Activated T-helper 1 cell treated with anti-CD3 and anti-CD28 coated beads, Interleukin-12 subunit alpha, Interleukin-12 subunit beta, Interleukin-2, Interleukin-4 antibody, amounts not matched to agents 30 ng/mL and 10 ng/mL and 1 ng/mL, durations not matched to agents 14 hours and 24 hours and 36 hours (primary cell): ENCODE measurements around the gene KL. TPM values are rescaled to one million over a fixed set of nuclear protein-coding genes. Genes with fewer than 3 reads are reported as not detected.

Source experiments
- DNase-seq: peaks from one replicate; pipeline ENCODE4 v3.0.0; 2021; ENCODE audit warnings: low spot score
- H3K27ac Mint-ChIP-seq: one replicate; pipeline ENCODE4 v1.8.0; 2021; ENCODE audit warnings: mild to moderate bottlenecking, mixed read lengths
- H3K27me3 Mint-ChIP-seq: one replicate; pipeline ENCODE4 v1.8.0; 2022; ENCODE audit warnings: mild to moderate bottlenecking, moderate library complexity, mixed read lengths; ENCODE audit not compliant: insufficient read depth
- H3K36me3 Mint-ChIP-seq: one replicate; pipeline ENCODE4 v1.8.0; 2021; ENCODE audit warnings: low read depth, mixed read lengths
- H3K4me1 Mint-ChIP-seq: one replicate; pipeline ENCODE4 v1.8.0; 2021; ENCODE audit warnings: low read depth, mixed read lengths
- H3K4me3 Mint-ChIP-seq: one replicate; pipeline ENCODE4 v1.8.0; 2021; ENCODE audit warnings: mild to moderate bottlenecking, moderate library complexity, mixed read lengths
- H3K9me3 Mint-ChIP-seq: one replicate; pipeline ENCODE4 v1.8.0; 2021; ENCODE audit warnings: mixed read lengths
- intact Hi-C: fragments of 100-400 bp; cut with micrococcal nuclease; formaldehyde crosslinking; loops from one replicate; pipeline ENCODE4 v1.15.1; 2024
- total RNA-seq: library from RNA; stranded (reverse); gene quantifications from 2 replicates; pipeline ENCODE4 v1.2.3, GENCODE V29; 2022

KL gene
- total RNA-seq, 1 donor from 2014 or later, result 0.49 TPM

GRCh38 chr13:33032037-33032625 lies 15.9 kb downstream of the KL start:
- intact Hi-C loops, result loop anchor here (2.0 to 5.0 kb wide), 2 partner anchors 15 to 510 kb away; partner anchors contain the start of gene KL
- no peak for DNase-seq
- Mint-ChIP-seq H3K27ac (no peak overlapping the region), H3K4me3 (no peak overlapping the region), H3K9me3 (no peaks in the 10 kb centered on the region), H3K4me1 (peaks cover 13% of the 10 kb centered on the region), H3K36me3 (peaks cover 2% of the 10 kb centered on the region), H3K27me3 (peaks cover 5% of the 10 kb centered on the region)

DNA sequence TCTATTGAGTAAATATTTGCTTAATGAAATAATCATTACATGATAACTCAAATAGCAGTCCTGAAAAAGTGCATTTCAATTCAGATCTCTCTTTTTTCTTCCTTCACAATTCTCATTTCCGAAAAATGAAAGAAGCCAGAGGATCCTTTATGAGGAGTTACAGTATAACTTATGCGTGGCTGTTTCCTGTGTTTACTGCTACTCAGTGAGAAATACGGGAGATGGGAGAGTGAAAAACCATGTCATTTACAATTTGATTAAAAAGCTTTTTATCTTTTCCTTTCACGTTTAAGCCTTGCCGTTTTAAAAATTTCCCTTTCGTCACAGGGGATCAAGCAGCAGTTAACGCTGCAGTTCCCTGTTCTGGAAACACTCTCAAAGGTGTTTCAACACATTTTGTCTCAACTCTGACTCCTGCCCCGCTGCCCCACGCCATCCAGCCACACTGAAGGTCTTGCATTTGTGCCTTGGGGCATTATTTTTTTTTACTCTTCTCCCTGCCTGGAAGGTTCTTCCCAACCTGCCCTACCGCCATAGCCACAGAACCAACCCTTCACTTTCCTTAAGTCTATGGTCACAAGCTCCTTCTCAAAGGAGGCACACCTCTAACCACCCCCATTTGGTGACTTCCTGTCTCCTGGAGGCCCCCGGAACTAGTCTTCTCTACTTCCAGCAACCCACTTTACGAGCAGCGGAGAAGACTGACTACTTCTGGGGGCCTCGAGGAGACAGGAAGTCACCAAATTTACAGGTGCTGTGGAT lies 17.0 kb downstream of the KL start:
- peak overlapping the region; percentile 83 for H3K4me3 Mint-ChIP-seq
- peaks cover 2% of the 10 kb centered on the region for H3K36me3 Mint-ChIP-seq
- DNase-seq, result no peak
- no peaks in the 10 kb centered on the region for H3K9me3 Mint-ChIP-seq
- peaks cover 13% of the 10 kb centered on the region for H3K4me1 Mint-ChIP-seq
- H3K27me3 Mint-ChIP-seq, result peaks cover 2% of the 10 kb centered on the region
- peak overlapping the region; percentile 94 for H3K27ac Mint-ChIP-seq
- intact Hi-C loops, result loop anchor here (2.0 to 5.0 kb wide), 2 partner anchors 16 to 509 kb away; partner anchors contain the start of gene KL

DNA sequence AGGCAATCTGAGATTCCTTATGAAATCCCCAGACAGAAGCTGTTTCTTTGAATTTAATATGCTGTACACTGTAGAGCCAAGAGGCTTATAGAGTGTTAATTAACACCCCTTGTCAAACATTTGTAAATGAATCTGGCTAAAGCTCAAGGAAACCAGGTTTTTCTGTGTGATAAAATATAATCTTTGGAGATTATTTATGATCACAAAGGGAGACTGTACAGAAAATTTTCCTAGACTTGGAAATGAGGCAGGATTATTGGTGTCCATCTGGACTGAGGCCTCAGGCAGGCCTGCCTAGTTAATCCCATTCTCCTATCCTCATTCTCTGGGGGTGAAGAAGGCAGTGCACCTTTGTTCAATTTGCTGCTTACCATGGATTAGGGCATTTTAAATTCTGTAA lies 17.8 kb downstream of the KL start:
- H3K9me3 Mint-ChIP-seq, result no peaks in the 10 kb centered on the region
- no peak overlapping the region for H3K27ac Mint-ChIP-seq
- H3K36me3 Mint-ChIP-seq, result peaks cover 2% of the 10 kb centered on the region
- DNase-seq, result no peak
- no peak overlapping the region for H3K4me3 Mint-ChIP-seq
- H3K4me1 Mint-ChIP-seq, result peaks cover 13% of the 10 kb centered on the region
- H3K27me3 Mint-ChIP-seq, result peaks cover 2% of the 10 kb centered on the region
- intact Hi-C loops, result loop anchor here (2.0 to 5.0 kb wide), 2 partner anchors 17 to 508 kb away; partner anchors contain the start of gene KL

DNA sequence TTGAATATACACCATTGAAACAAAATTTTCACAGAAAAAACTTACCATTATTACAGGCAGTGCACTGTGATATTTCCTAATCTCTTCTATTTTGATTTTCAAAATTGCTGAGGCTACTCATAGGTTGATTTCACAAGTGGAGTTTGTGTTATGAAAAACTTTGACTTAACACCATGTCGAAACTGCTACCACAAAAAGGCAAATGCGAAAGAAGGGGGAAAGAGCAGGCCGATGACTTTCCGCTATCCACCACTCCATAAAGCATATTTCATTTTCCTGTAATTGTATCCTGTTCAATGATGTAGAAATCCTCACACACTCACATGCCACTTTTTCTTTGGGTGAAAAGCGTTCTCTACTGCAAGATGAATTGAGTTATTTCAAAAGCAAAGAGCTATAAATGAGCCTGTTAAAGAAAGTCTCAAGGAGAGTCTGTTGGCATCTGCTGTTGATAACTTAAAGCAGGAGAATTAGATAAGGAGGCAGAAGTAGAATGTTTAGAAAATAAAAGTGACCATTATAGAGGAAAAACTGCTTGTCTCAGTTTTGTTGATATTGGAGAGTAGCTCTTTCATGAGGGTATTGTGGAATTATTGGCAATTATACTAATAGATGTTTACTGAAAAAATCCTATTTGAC lies 18.8 kb downstream of the KL start:
- peaks cover 13% of the 10 kb centered on the region for H3K4me1 Mint-ChIP-seq
- no peak overlapping the region for H3K4me3 Mint-ChIP-seq
- intact Hi-C loops, result loop anchor here (5.0 kb wide), 1 partner anchor 507 kb away; no protein-coding TSS in a partner anchor
- no peak overlapping the region for H3K27ac Mint-ChIP-seq
- H3K9me3 Mint-ChIP-seq, result no peaks in the 10 kb centered on the region
- H3K36me3 Mint-ChIP-seq, result peaks cover 2% of the 10 kb centered on the region
- H3K27me3 Mint-ChIP-seq, result peaks cover 2% of the 10 kb centered on the region
- DNase-seq, result no peak

DNA sequence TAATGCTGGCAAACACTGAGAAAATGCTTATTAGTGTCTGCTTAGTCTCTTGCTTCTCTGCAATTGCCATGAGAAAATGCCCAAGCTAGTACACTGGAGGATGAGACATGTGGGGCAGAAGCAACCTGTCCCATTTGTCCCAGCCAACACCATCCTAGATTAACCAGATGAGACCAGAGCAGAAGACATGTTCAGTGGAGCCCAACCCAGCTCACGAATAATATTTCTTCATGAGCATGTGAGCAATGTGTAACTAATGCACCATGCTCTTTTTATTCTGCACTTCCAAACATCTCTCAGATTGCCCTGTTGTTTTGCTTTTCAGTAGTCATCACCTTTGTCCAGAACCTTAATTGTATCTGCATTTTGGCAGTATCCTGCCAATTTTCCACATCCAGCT lies 21.4 kb downstream of the KL start:
- Mint-ChIP-seq H3K27me3 (peaks cover 5% of the 10 kb centered on the region), H3K9me3 (no peaks in the 10 kb centered on the region), H3K4me1 (peaks cover 10% of the 10 kb centered on the region), H3K27ac (no peak overlapping the region), H3K36me3 (peaks cover 2% of the 10 kb centered on the region), H3K4me3 (no peak overlapping the region)
- intact Hi-C loops, result no loop called here
- DNase-seq, result no peak

- H3K36me3 Mint-ChIP-seq, result no peaks in the 10 kb centered on the region
- intact Hi-C loops, result no loop called here
- no peak for DNase-seq
- peaks cover 3% of the 10 kb centered on the region for H3K27me3 Mint-ChIP-seq
- no peaks in the 10 kb centered on the region for H3K4me1 Mint-ChIP-seq
- H3K4me3 Mint-ChIP-seq, result no peak overlapping the region
- no peak overlapping the region for H3K27ac Mint-ChIP-seq
- no peaks in the 10 kb centered on the region for H3K9me3 Mint-ChIP-seq
Observed at GRCh38 chr13:33040090-33040489, 23.9 kb downstream of the KL start.

DNA sequence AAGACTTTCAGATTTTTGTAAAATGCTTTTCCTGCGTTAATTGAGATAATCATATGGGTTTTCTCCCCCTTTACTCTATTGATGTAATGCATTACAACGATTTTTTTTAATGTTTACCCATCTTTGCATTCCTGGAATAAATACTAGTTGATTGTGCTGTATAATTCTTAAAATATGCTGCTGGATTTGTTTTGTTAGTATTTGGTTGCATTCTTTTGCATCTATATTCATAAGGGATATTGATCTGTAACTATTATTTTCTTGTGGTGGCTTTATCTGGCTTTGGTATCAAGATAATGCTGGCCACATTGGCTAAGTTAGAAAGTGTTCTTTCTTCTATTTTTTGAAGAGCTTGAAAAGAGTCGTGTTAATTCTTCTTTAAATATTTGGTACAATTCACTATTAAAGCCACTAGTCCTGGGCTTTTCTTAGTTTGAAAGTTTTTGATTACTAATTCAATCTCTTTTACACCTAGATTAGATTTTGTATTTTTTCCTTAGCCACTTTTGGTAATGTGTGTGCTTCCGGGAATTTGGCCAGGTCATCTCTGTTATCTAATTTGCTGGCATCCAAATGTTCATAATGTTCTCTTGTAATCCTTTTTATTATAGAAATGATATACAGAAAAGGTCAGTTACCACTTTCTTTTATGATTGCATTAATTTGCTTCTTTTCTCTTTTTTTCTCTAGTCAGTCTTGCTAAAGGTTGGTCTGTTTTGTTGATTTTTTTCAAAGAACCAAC lies 29.8 kb downstream of the KL start:
- intact Hi-C loops, result no loop called here
- peaks cover 11% of the 10 kb centered on the region for H3K27me3 Mint-ChIP-seq
- H3K27ac Mint-ChIP-seq, result no peak overlapping the region
- H3K9me3 Mint-ChIP-seq, result no peaks in the 10 kb centered on the region
- H3K36me3 Mint-ChIP-seq, result no peaks in the 10 kb centered on the region
- DNase-seq, result no peak
- no peaks in the 10 kb centered on the region for H3K4me1 Mint-ChIP-seq
- H3K4me3 Mint-ChIP-seq, result no peak overlapping the region

- Mint-ChIP-seq H3K4me3 (no peak overlapping the region), H3K36me3 (no peaks in the 10 kb centered on the region), H3K27ac (no peak overlapping the region), H3K27me3 (peaks cover 7% of the 10 kb centered on the region), H3K4me1 (no peaks in the 10 kb centered on the region), H3K9me3 (no peaks in the 10 kb centered on the region)
- intact Hi-C loops, result no loop called here
- no peak for DNase-seq
Observed at GRCh38 chr13:33050161-33050560, 33.9 kb downstream of the KL start.

- intact Hi-C loops, result no loop called here
- H3K27me3 Mint-ChIP-seq, result peaks cover 2% of the 10 kb centered on the region
- no peak overlapping the region for H3K4me3 Mint-ChIP-seq
- no peaks in the 10 kb centered on the region for H3K9me3 Mint-ChIP-seq
- H3K36me3 Mint-ChIP-seq, result no peaks in the 10 kb centered on the region
- DNase-seq, result no peak
- H3K4me1 Mint-ChIP-seq, result no peaks in the 10 kb centered on the region
- no peak overlapping the region for H3K27ac Mint-ChIP-seq
Observed at GRCh38 chr13:33051632-33052031, 35.4 kb downstream of the KL start.

DNA sequence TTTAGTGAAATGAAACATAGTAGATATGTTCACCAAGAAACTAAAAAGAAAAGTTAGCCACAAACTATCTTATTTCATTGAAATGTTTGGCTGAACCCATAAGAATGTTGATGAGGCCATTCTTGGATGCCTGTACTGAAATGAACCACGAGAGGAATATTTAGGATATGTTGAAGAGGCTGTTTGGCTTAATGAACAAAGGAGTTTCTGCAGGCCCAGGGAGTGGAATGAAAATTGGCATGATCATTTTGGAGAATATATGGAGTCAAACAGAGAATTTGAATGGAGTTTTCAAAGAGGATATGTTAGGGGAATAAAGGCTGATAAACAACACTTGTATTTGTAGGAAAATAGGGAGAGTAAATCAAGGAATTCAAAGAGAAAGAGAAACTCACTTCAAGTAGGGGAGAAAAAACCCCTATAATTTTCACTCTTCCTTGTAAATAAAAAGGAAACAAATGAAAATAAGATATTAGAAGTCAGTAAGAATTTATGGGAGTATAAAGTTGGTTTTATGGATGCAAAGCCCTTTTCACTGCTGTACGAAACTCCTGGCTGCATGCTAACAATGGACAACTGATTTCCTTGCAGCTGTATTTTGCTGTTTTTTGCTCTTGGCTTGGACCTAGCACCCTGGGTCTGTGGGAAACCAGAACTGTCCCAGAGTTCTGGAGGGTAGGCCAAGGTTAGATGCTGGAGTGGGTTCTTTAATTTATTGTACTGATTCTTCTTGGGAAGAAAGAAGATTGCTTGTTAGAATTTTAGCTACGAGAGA lies 36.5 kb downstream of the KL start:
- Mint-ChIP-seq H3K4me1 (no peaks in the 10 kb centered on the region), H3K27ac (no peak overlapping the region), H3K27me3 (no peaks in the 10 kb centered on the region), H3K4me3 (no peak overlapping the region), H3K36me3 (no peaks in the 10 kb centered on the region), H3K9me3 (no peaks in the 10 kb centered on the region)
- no peak for DNase-seq
- intact Hi-C loops, result no loop called here

- intact Hi-C loops, result no loop called here
- Mint-ChIP-seq H3K9me3 (no peaks in the 10 kb centered on the region), H3K36me3 (no peaks in the 10 kb centered on the region), H3K4me1 (no peaks in the 10 kb centered on the region), H3K27me3 (no peaks in the 10 kb centered on the region), H3K4me3 (no peak overlapping the region), H3K27ac (no peak overlapping the region)
- no peak for DNase-seq
Observed at GRCh38 chr13:33053397-33054066, 37.3 kb downstream of the KL start.
